Middle frontal gyrus (tissue), 1 donor: ENCODE data around the gene PTCHD1.

Experiments
- DNase-seq: peaks from one replicate; pipeline ENCODE4 v3.0.0-alpha.2; 2015; ENCODE audit warnings: low spot score; ENCODE audit errors: extremely low spot score

PTCHD1 gene

DNA sequence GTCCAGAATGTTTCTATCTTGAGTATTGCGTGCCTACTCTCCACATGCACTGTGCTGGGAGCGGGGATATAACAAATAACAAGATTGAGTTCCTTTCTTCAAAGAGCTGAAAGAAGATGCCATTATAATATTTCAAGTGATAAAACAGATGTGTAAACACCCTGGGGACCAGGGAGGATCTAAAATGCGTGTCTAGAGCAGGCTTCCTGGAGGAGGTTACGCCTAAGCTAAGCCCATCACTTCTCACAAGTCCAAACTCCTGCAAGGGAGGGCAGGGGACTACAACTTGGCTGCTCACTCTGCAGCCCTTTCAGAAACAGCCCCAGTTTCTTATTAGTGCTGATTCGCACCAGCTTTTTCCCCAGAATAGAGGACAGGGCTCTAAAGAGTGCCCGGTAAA is 21.5 kb downstream of the PTCHD1 start:
- no peak for DNase-seq

DNA sequence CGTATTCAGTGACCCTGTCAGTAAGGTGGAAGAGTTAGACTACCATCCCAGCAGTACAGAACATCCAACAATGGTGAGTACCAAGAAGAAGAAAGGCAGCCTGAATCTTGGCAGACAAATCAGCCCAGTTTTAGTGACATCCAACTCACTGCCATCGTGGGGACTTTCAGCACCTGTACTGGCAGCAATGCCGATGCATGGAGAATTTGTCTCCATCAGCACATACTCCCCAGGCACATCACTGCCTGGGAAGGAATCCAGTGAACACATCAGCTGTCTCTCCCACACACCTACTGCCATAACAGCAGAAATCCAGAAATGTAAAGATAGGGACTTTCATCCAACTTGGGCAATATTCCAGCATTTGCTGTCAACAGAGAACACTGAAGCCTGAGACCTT is 29.8 kb downstream of the PTCHD1 start:
- DNase-seq = peak; percentile 6

GRCh38 chrX:23365541-23365940 is 30.9 kb downstream of the PTCHD1 start:
- no peak for DNase-seq

DNA sequence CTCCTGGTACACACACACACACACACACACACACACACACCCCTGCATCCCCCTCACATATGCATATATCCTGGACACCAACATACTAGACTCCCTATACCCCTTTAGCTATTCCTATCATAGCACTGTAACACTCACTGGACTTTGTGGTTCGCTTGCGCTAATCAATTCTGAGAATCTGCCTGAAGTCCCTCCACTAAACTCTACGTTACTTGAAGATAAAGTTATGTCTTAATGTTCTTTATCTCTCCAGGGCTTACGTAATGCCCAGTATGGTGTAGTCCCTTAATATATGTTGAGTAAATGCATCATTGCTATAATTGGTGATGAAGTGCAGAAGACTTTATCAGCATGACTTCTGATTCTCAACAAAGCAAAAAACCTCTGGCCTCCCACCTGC is 32.3 kb downstream of the PTCHD1 start:
- no peak for DNase-seq

- DNase-seq = no peak
Observed at GRCh38 chrX:23369027-23369426, 34.4 kb downstream of the PTCHD1 start.

- no peak for DNase-seq
Observed at GRCh38 chrX:23372220-23372902, 37.7 kb downstream of the PTCHD1 start.

- peak; percentile 34 for DNase-seq
Observed at GRCh38 chrX:23373129-23373804, 38.6 kb downstream of the PTCHD1 start.

- no peak for DNase-seq
Observed at GRCh38 chrX:23374291-23374690, 39.6 kb downstream of the PTCHD1 start.

DNA sequence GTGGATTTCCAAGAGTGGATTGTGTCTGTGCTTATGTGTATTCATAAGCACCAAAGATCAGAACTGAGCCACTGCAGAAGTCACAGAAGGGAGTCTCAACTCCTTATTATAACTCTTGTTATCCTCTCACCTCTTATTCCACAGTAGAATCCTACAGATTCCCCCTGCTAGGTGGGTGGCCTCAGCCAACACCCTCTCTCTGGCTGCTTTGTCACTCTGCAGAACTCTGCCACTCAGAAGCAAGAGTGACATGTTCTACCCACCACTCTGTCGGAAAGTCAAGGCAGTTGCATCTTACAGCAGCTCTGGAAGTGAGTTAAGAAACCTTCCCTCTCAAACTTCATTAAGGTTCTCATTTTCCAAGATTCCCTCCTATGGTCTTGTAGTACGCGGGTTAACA is 41.9 kb downstream of the PTCHD1 start:
- no peak for DNase-seq

DNA sequence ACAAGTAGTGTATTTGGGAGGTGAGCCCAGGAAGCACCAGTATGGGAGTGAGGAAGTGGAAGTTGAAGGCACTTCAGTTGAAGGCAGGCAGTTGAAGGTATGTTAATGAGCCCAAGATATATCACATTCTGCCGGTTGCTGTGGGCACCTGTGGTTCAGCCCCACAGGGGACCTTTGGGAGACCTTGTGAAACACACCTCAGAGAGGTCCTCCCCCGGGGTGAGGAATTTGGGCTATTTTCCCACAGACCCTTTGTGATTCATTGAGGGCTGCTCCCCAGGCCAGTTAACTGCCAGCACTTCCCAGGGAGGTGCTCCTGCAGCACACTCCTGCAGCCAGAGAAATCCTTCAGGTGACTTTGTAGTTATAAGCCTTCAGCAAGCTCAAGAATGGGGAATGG is 45.9 kb downstream of the PTCHD1 start:
- DNase-seq = no peak

GRCh38 chrX:23381099-23382087 is 46.7 kb downstream of the PTCHD1 start:
- DNase-seq = no peak

GRCh38 chrX:23382572-23382971 is 47.9 kb downstream of the PTCHD1 start:
- no peak for DNase-seq

- DNase-seq = no peak
Observed at GRCh38 chrX:23383411-23383810, 48.8 kb downstream of the PTCHD1 start.

DNA sequence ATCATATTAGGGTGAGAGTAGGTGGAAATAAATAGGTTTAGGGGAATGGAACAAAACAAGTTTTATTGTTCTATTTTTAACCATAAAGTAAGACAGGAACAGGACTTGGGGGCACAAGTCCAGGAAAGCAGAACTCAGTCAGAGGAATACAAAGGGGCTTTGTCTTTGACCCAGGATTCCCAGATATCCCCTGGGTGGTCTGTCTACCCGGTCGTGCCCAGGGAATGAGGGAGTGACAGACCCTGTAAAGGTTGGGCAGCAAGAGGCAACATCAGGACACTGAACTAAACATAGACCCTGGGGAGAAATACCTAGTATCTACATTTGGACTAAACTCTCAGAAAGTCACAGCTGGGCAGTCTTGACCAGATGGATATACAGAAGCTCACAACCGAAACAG is 50.6 kb downstream of the PTCHD1 start:
- DNase-seq = no peak

DNA sequence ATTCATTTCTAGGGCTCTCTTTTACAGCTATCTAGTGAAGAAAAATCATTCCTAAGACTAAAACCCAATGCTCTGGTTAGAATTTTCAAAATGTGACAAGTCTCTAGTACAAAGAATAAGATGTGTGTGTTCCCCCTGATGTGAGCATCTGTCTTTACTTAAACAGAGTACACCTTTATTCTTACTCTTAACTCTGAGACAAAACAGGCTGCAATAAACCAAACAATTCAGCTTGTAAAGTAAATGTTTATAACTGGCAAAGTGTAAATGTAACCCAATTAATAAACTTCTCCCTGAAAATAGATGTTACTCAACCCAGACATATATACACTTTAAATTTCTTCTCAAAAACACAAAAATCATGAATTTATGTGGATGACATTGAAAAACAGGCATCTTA is 51.6 kb downstream of the PTCHD1 start:
- DNase-seq = no peak

GRCh38 chrX:23386726-23387125 is 52.1 kb downstream of the PTCHD1 start:
- DNase-seq = no peak

DNA sequence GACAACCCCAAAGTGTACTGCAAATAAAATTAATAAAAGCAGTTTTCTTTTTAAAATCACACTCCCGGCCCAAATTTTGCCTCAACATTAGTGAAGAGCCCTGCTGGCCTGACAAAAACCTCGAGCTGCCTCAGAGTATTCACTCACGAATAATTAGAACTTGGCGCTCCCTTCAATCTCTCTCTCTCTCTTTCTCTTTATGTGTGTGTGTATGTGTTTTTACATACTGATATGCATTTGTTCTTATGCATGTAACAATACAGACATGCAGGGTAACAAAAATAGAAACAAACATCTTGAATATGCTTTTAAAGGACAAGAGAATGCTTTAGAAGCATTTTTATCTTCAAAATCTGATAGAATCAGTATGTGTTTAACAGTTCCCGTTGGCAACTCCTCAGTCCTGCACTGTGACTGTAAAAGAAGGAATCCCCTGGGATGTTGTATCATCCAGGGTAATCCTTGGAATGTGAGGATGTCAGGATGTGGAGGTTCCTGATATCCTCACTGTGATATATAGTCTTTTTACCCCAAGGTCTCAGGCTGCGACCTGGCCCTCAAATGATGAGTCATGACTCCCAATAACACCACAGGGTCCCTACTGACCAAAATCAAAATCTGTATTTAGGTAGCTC is 53.0 kb downstream of the PTCHD1 start:
- no peak for DNase-seq

- DNase-seq = no peak
Observed at GRCh38 chrX:23389196-23389792, 54.6 kb downstream of the PTCHD1 start.

DNA sequence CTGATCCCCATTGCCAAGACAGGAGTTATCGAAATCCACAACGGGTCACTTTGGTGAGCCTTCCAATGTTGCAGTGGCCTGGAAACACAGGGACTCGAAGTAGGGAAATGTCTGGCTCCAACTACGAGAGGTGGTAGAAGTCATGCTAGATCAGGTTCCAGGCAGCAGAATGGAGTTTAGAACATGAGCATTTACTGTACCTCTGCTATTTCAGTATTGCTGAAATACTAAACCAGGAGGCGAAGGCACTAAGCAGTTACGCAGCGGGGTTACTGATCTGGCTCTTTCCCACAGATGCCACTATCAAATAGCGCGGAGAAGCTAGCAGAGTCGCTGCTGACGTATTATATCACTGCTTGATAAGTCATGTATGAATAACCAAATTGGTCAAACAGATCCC is 56.3 kb downstream of the PTCHD1 start:
- DNase-seq = no peak

- no peak for DNase-seq
Observed at GRCh38 chrX:23392195-23392594, 57.5 kb downstream of the PTCHD1 start.

DNA sequence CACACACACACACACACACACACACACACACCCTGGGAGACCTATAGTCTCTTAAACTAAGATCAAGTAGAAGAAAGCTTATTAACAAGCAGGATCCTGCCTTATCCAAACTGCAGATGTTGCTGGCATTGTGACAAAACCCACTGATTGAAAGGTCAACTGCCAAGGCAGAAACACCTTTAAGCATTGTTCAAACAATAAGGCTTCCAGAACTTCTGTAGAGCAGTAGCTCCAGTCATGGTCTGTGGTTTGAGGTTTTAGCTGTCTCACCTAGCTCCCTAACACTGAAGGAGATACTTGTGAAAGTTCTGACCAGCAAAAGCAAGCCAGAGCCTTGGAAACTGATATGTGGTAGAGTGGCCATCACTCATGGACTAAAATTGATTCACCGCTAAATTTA is 59.8 kb downstream of the PTCHD1 start:
- no peak for DNase-seq
